Left ventricle myocardium inferior (tissue), 1 donor: ENCODE measurements around the gene RBM15. TPM values are rescaled to one million over a fixed set of nuclear protein-coding genes. Genes with fewer than 3 reads are reported as not detected.

Experiments
- DNase-seq: peaks from one replicate; pipeline ENCODE4 v3.0.0-alpha.2; 2020
- H3K27ac ChIP-seq: fragments of 200-600 bp; replicated peaks from 2 replicates; pipeline ENCODE4 v1.8.0; 2021
- H3K27me3 ChIP-seq: fragments of 200-600 bp; 2 replicates; pipeline ENCODE4 v1.8.0; 2021; ENCODE audit warnings: low read depth
- H3K36me3 ChIP-seq: fragments of 200-600 bp; 2 replicates; pipeline ENCODE4 v1.8.0; 2021
- H3K4me1 ChIP-seq: fragments of 200-600 bp; 2 replicates; pipeline ENCODE4 v1.8.0; 2021
- H3K4me3 ChIP-seq: fragments of 200-600 bp; 2 replicates; pipeline ENCODE4 v1.8.0; 2021; ENCODE audit warnings: mild to moderate bottlenecking, moderate library complexity
- H3K9me3 ChIP-seq: fragments of 200-600 bp; replicated peaks from 2 replicates; pipeline ENCODE4 v1.8.0; 2021
- CTCF ChIP-seq: fragments of 200-600 bp; IDR thresholded peaks from 2 replicates; pipeline ENCODE4 v1.8.0; 2021; ENCODE audit warnings: antibody characterized with exemption, mild to moderate bottlenecking, borderline replicate concordance
- intact Hi-C: fragments of 100-400 bp; cut with micrococcal nuclease; formaldehyde crosslinking; loops from one replicate; pipeline ENCODE4 v1.11.0; 2022
- total RNA-seq: library from RNA; stranded (reverse); fragmentation: NEBNext Ultra II Directional; extraction: Animal tissue kit (Norgen Biotek cat#: 25700); gene quantifications from one replicate; pipeline ENCODE4 v1.2.1, GENCODE V29; 2021
- donor health status: DM: no; HTN: yes; CAD: no; lungs with severe emphysema.

RBM15 gene
- total RNA-seq, 1 donor from 2014 or later, result 12.6 TPM

- Histone ChIP-seq H3K27ac (no peak overlapping the region), H3K27me3 (no peaks in the 10 kb centered on the region)
- intact Hi-C loops, result no loop called here
Observed at GRCh38 chr1:110385369-110385768, 46.2 kb downstream of the RBM15 start.

GRCh38 chr1:110387048-110387754 lies 48.0 kb downstream of the RBM15 start:
- Histone ChIP-seq H3K36me3 (no peaks in the 10 kb centered on the region), H3K27me3 (no peaks in the 10 kb centered on the region), H3K27ac (no peak overlapping the region), H3K9me3 (no peaks in the 10 kb centered on the region), H3K4me1 (peaks cover 26% of the 10 kb centered on the region), H3K4me3 (no peak overlapping the region)
- intact Hi-C loops, result no loop called here
- no peak for DNase-seq
- TF ChIP-seq CTCF, result no peak

More at GRCh38 chr1:110385369-110385768, 46.2 kb downstream of the RBM15 start:
- no peak for TF ChIP-seq CTCF
- H3K36me3 ChIP-seq, result no peaks in the 10 kb centered on the region
- H3K9me3 ChIP-seq, result no peaks in the 10 kb centered on the region
- DNase-seq, result no peak
- H3K4me1 ChIP-seq, result peaks cover 31% of the 10 kb centered on the region
- H3K4me3 ChIP-seq, result no peak overlapping the region

- no peaks in the 10 kb centered on the region for H3K27me3 ChIP-seq
- H3K4me3 ChIP-seq, result peak overlapping the region; percentile 51
- intact Hi-C loops, result no loop called here
- peaks cover 5% of the 10 kb centered on the region for H3K36me3 ChIP-seq
- peaks cover 12% of the 10 kb centered on the region for H3K4me1 ChIP-seq
- H3K9me3 ChIP-seq, result no peaks in the 10 kb centered on the region
- TF ChIP-seq CTCF, result no peak
- DNase-seq, result peak; percentile 24
- peak overlapping the region; percentile 59 for H3K27ac ChIP-seq
Observed at GRCh38 chr1:110390096-110390495, 50.9 kb downstream of the RBM15 start.

GRCh38 chr1:110390692-110391245 lies 51.6 kb downstream of the RBM15 start, which contains the start of gene SLC16A4:
Gene SLC16A4, minus strand, starts transcription at chr1:110391026. Its CDS starts 1,703 bp downstream, at chr1:110389323.
- intact Hi-C loops, result no loop called here
- Histone ChIP-seq H3K36me3 (peaks cover 11% of the 10 kb centered on the region), H3K4me1 (peaks cover 12% of the 10 kb centered on the region), H3K9me3 (no peaks in the 10 kb centered on the region), H3K27ac (peak within 1 kb of the TSS; percentile 59), H3K27me3 (no peaks in the 10 kb centered on the region), H3K4me3 (peak within 1 kb of the TSS; percentile 51)
- no peak for TF ChIP-seq CTCF
- DNase-seq, result no peak

- H3K4me3 ChIP-seq, result no peak overlapping the region
- no peak overlapping the region for H3K27ac ChIP-seq
- H3K9me3 ChIP-seq, result no peaks in the 10 kb centered on the region
- peaks cover 24% of the 10 kb centered on the region for H3K36me3 ChIP-seq
- TF ChIP-seq CTCF, result no peak
- no peaks in the 10 kb centered on the region for H3K27me3 ChIP-seq
- H3K4me1 ChIP-seq, result peaks cover 9% of the 10 kb centered on the region
- no peak for DNase-seq
- intact Hi-C loops, result no loop called here
Observed at GRCh38 chr1:110393286-110393685, 54.1 kb downstream of the RBM15 start.
